Suprapubic skin (tissue), 4 donors: Measurements from ENCODE around the gene CR1L. TPM values are rescaled to one million over a fixed set of nuclear protein-coding genes. Genes with fewer than 3 reads are reported as not detected.
"Not testable (repeated sequence)": the region's sequence is repeated elsewhere in the genome, so short reads cannot be mapped to it uniquely, and the experiment has no call there.

ENCODE experiments used
- DNase-seq, 2 donors: peaks; one replicate each; pipeline ENCODE4 v3.0.0-alpha.2; 2019; ENCODE audit warnings: low spot score in 2 of 2
- H3K27ac ChIP-seq: fragments of 200-600 bp; sonication (generic); one replicate; pipeline ENCODE4 v1.5.1; 2019
- H3K27me3 ChIP-seq: fragments of 200-600 bp; sonication (generic); one replicate; pipeline ENCODE4 v1.5.1; 2019
- H3K36me3 ChIP-seq: fragments of 200-600 bp; sonication (generic); one replicate; pipeline ENCODE4 v1.5.1; 2019
- H3K4me1 ChIP-seq: fragments of 200-600 bp; sonication (generic); one replicate; pipeline ENCODE4 v1.5.1; 2019
- H3K4me3 ChIP-seq: fragments of 200-600 bp; sonication (generic); one replicate; pipeline ENCODE4 v1.5.1; 2019; ENCODE audit warnings: mild to moderate bottlenecking
- H3K9me3 ChIP-seq: fragments of 200-600 bp; sonication (generic); one replicate; pipeline ENCODE4 v1.5.1; 2019
- EP300 ChIP-seq: sonication (generic); formaldehyde crosslinking; IDR thresholded peaks from one replicate; pipeline ENCODE4 v1.6.1; 2017; ENCODE audit warnings: antibody characterized with exemption
- POLR2A ChIP-seq, 2 donors: fragments of 450-650 bp; IDR thresholded peaks; one replicate each; pipeline ENCODE4 v1.6.1; 2017; ENCODE audit warnings: antibody characterized with exemption in 2 of 2, mild to moderate bottlenecking in 2 of 2, moderate library complexity in 2 of 2
- POLR2AphosphoS5 ChIP-seq, 3 donors: sonication (generic); formaldehyde crosslinking; IDR thresholded peaks; one replicate each; pipeline ENCODE4 v1.6.1; 2017; ENCODE audit warnings: antibody characterized with exemption in 3 of 3
- WGBS: methylation state at CpG from one replicate; pipeline ENCODE4 v1.1.5; 2018; 5-methylcytosine and 5-hydroxymethylcytosine counted together
- total RNA-seq, 4 donors: library from RNA; depleted of rRNA; stranded (reverse); fragments of >200 nt; gene quantifications; one replicate each; pipeline ENCODE4 v1.1.0, GENCODE V29; 2016
- TF ChIP-seq, protein P1 (sequence below), 2 donors: fragments of 200-600 bp in 1 of 2; fragments of 450-650 bp in 1 of 2; sonication (generic) in 1 of 2; IDR thresholded peaks; one replicate each; pipeline ENCODE4 v1.5.1; 2016 to 2019; ENCODE audit warnings: antibody characterized with exemption in 2 of 2, mild to moderate bottlenecking in 1 of 2, moderate library complexity in 1 of 2

The CR1L gene
- total RNA-seq, 4 donors from 2014 or later, result not detected

DNA sequence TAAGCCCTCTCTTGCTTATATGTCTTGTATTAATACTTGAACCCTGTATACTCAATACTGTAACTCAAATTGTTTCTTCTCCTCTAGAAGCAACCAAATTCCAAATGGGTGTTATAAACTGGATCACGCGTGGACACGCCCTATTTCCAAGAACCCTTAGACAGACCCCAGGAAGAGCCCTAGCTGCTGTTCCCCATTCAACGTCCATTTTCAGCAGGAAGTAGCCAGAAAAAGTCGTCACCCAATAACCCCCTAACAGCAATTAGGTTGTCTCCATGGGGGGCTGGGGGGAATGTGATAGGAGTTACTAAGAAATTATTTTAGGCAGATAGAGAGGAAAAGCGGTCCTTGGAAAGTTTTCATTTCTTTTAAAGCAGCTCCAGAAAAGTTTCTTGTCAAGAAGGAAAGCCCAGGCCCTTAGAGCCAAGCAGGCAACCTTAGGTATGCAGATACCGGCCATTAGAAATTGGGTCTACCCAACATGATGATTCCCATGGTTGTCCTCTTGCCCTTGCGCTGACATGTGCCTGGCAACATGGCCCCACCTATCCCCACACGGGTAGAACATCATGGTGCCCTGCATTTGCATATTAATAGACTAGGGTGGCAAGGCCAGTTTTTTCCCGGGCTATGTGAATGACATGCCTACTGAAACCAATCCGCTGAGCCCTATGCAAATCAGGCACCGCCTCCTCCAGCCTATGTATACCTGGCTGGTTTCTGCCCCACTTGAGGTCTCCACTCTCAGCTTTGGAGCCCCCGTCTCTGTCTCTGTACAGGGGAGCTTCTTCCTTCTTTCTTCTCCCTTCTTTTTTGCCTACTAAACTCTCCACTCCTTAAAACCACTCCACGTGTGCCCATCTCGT is 102.9 kb downstream of the CR1L start:
- no peak overlapping the region for H3K27ac ChIP-seq
- TF ChIP-seq, protein P1, sequence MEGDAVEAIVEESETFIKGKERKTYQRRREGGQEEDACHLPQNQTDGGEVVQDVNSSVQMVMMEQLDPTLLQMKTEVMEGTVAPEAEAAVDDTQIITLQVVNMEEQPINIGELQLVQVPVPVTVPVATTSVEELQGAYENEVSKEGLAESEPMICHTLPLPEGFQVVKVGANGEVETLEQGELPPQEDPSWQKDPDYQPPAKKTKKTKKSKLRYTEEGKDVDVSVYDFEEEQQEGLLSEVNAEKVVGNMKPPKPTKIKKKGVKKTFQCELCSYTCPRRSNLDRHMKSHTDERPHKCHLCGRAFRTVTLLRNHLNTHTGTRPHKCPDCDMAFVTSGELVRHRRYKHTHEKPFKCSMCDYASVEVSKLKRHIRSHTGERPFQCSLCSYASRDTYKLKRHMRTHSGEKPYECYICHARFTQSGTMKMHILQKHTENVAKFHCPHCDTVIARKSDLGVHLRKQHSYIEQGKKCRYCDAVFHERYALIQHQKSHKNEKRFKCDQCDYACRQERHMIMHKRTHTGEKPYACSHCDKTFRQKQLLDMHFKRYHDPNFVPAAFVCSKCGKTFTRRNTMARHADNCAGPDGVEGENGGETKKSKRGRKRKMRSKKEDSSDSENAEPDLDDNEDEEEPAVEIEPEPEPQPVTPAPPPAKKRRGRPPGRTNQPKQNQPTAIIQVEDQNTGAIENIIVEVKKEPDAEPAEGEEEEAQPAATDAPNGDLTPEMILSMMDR (IDR thresholded peaks at IDR 0.05), result no peak
- TF ChIP-seq POLR2AphosphoS5 (IDR thresholded peaks at IDR 0.05), result no peak
- no peak for TF ChIP-seq EP300
- TF ChIP-seq POLR2A (IDR thresholded peaks at IDR 0.05), result no peak
- H3K9me3 ChIP-seq, result no peaks in the 10 kb centered on the region
- H3K27me3 ChIP-seq, result no peaks in the 10 kb centered on the region
- no peak for DNase-seq
- no peaks in the 10 kb centered on the region for H3K36me3 ChIP-seq
- H3K4me3 ChIP-seq, result no peak overlapping the region
- H3K4me1 ChIP-seq, result peaks cover 15% of the 10 kb centered on the region
- WGBS, result 91% methylated on average over 15 of the region's 15 CpGs

DNA sequence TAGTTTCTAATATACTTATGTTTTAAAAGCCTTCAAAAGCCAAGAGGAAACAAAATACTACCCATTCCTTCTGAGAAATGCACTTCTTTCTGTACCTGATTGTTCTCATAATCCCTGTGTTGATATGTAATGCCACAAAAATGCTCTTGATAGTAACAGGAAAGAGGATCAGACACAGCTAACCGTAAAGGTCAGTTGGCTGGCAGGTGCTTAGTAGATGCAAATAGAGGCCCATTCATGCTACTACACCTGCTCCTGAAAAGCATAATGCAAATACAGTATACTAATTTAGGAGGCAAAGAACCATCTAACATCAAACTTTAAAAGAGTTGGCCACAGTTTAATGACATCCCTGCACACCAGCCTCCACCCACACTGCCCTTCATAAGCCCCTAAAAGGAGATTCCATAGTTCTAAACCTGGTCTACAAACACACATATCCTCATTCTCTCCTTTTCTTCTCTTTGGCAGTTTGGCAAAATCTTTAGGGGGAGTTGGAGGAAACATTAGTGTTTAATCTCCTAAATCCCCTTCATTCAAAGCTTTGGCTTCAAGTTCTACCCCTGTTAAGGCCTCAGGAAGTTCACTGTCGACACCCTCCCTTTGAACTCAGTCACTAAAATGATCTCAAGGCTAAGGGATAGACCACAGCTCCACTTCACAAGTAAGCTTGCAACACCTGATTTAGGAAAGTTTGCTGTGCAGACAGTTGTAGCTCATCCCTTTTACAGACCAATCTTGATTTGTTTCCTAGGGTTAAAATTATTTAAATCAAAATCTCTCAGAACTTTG is 104.0 kb downstream of the CR1L start:
- Histone ChIP-seq H3K36me3 (no peaks in the 10 kb centered on the region), H3K4me3 (no peak overlapping the region), H3K27ac (no peak overlapping the region), H3K27me3 (no peaks in the 10 kb centered on the region), H3K9me3 (no peaks in the 10 kb centered on the region), H3K4me1 (peaks cover 25% of the 10 kb centered on the region)
- no peak for DNase-seq
- TF ChIP-seq, protein P1 (IDR thresholded peaks at IDR 0.05), result no peak
- TF ChIP-seq POLR2AphosphoS5 (IDR thresholded peaks at IDR 0.05) (no peak), POLR2A (IDR thresholded peaks at IDR 0.05) (no peak), EP300 (no peak)
- WGBS, result 70% methylated on average over 2 of the region's 2 CpGs

DNA sequence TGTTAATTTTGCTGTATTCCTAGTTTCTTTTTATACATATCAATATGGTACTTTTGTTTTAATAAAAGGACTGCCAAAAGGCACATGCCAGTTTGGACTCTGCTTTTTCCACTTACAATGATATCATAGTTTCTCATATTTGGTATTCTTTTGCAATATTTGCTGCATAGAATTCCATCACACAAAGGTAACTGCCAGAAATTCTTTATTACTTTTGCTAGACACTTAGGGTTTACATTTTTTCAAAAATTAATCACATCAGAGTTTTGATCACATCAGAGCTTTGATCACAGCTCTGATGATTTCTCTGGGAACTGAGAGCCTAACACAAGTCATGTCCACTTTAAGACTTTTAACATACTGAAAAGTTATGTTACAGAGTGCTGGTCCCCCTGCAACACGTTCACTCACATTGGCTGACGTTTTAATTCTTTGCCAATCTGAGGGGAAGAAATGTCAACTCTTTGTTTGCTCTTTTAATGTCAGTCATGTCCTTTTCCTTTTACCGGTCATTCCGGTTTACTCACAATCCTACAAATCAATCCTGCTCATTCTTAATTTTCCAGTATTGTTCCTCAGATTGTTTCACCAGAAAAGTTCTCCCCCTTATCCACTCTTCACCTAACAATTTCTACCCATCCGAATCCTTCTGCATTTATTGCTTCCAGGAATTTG is 105.8 kb downstream of the CR1L start:
- DNase-seq, result no peak
- 44% methylated on average over 5 of the region's 5 CpGs for WGBS
- Histone ChIP-seq H3K4me3 (peak overlapping the region; percentile 82), H3K27me3 (no peaks in the 10 kb centered on the region), H3K9me3 (no peaks in the 10 kb centered on the region), H3K36me3 (no peaks in the 10 kb centered on the region), H3K4me1 (peaks cover 36% of the 10 kb centered on the region), H3K27ac (peak overlapping the region; percentile 88)
- TF ChIP-seq, protein P1 (IDR thresholded peaks at IDR 0.05), result no peak
- no peak for TF ChIP-seq POLR2A (IDR thresholded peaks at IDR 0.05)
- no peak for TF ChIP-seq POLR2AphosphoS5 (IDR thresholded peaks at IDR 0.05)
- no peak for TF ChIP-seq EP300

DNA sequence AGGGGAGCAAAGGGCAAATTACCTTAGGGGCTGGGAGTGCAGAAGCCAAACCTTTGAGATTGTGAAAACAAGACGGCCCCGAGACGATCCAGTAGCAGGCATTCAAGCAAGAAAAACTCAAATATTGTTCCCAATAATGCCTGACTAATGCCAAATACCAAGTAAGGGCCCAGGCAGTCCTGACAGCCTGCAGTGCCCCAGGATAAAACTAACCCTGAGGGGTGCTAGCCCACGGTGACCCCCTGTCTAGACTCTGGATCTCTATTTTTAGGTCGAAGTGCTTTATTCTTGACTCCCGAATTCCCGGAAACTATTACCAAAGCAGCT is 106.5 kb downstream of the CR1L start:
- Histone ChIP-seq H3K27ac (peak overlapping the region; percentile 88), H3K4me3 (peak overlapping the region; percentile 82), H3K4me1 (peaks cover 40% of the 10 kb centered on the region)
- H3K36me3 ChIP-seq, DNase-seq, H3K9me3 ChIP-seq, H3K27me3 ChIP-seq: not testable (repeated sequence)
- 2% methylated on average over 6 of the region's 7 CpGs for WGBS

DNA sequence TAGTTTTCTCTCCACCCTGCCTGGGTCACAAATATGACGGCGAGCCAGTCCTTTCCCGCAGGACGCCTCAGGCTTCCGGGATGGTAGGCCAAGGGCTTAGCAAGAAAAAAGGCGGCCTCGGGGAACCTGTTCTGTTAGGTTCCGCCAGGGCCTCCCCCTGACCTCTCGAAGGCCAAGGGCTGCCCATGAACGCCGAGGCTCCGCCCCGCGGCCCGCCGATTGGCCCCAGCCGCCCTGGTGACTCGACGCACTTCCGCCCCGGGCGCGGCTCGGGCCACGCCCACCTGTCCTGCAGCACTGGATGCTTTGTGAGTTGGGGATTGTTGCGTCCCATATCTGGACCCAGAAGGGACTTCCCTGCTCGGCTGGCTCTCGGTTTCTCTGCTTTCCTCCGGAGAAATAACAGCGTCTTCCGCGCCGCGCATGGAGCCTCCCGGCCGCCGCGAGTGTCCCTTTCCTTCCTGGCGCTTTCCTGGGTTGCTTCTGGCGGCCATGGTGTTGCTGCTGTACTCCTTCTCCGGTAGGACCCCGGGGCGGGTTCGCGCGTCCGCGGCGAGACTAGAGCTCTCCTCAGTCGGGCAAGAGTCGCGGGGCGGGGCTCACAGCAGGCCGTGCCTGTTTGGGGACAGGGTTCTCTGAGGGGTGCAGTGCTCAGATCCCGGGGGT is 107.0 kb downstream of the CR1L start, which contains the start of gene CD46:
Gene CD46 (plus strand): TSS at position 265 of the 666 bp plus-strand sequence. CDS start 159 bp downstream, at position 424.
- no peaks in the 10 kb centered on the region for H3K9me3 ChIP-seq
- 0% methylated on average over 26 of the region's 55 CpGs for WGBS
- no peaks in the 10 kb centered on the region for H3K27me3 ChIP-seq
- DNase-seq, result peak; percentile 98 to 99
- peaks cover 40% of the 10 kb centered on the region for H3K4me1 ChIP-seq
- peak within 1 kb of the TSS; percentile 82 for H3K4me3 ChIP-seq
- peak within 1 kb of the TSS; percentile 88 for H3K27ac ChIP-seq
- TF ChIP-seq POLR2AphosphoS5 (IDR thresholded peaks at IDR 0.05) (peak in 2 of 3 donors; percentile 14 to 55), POLR2A (IDR thresholded peaks at IDR 0.05) (peak in 1 of 2 donors; percentile 66)
- TF ChIP-seq, protein P1 (IDR thresholded peaks at IDR 0.05), result no peak
- H3K36me3 ChIP-seq, result no peaks in the 10 kb centered on the region
